GM12873 (cell line): ENCODE data around the gene GBE1.

Source experiments
- TF ChIP-seq, protein P1 (sequence below): IDR thresholded peaks from 2 replicates; pipeline ENCODE4 v1.5.1; 2012; ENCODE audit warnings: low read depth, mild to moderate bottlenecking, moderate library complexity, low read length, control low read depth; ENCODE audit not compliant: insufficient read depth; ENCODE audit errors: missing control alignments

Gene GBE1

GRCh38 chr3:81752604-81753003, 8.8 kb downstream of the GBE1 start:
- TF ChIP-seq, protein P1, sequence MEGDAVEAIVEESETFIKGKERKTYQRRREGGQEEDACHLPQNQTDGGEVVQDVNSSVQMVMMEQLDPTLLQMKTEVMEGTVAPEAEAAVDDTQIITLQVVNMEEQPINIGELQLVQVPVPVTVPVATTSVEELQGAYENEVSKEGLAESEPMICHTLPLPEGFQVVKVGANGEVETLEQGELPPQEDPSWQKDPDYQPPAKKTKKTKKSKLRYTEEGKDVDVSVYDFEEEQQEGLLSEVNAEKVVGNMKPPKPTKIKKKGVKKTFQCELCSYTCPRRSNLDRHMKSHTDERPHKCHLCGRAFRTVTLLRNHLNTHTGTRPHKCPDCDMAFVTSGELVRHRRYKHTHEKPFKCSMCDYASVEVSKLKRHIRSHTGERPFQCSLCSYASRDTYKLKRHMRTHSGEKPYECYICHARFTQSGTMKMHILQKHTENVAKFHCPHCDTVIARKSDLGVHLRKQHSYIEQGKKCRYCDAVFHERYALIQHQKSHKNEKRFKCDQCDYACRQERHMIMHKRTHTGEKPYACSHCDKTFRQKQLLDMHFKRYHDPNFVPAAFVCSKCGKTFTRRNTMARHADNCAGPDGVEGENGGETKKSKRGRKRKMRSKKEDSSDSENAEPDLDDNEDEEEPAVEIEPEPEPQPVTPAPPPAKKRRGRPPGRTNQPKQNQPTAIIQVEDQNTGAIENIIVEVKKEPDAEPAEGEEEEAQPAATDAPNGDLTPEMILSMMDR: no peak

DNA sequence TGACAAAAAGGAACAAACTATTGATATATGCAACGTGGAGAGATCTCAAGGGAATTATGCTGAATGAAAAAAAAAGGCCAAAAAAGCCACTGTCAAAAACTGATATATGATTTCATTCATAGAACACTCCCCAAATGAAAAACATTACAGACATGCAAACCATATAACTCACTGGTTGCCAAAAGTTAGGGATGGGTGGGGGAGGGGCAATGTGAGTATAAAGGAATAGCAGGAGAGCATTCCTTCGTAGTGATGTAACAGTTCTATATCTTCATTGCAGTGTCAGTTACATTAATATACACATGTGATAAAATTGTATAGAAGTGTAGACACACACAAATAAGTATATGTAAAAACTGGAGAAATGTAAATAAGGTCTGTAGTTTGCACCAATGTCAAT, 12.2 kb downstream of the GBE1 start:
- TF ChIP-seq, protein P1: no peak

DNA sequence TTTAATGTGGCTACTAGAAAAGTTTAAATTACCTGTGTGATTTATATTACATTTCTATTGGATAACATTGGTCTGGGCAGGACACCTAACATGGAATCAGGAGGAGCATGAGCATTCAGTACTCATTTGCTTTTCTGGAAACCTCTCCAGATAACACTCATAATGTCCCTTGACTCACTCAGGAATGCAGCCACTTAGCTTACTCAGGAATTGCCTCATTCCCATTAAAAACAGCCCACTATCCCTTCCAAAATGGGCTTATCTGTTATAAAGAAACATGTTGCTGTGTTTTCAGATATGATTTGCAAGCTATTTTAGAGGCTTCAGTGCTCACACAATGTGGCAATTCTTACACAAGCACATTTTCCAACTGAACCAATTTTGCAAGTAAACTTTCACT, 17.1 kb downstream of the GBE1 start:
- TF ChIP-seq, protein P1: no peak

DNA sequence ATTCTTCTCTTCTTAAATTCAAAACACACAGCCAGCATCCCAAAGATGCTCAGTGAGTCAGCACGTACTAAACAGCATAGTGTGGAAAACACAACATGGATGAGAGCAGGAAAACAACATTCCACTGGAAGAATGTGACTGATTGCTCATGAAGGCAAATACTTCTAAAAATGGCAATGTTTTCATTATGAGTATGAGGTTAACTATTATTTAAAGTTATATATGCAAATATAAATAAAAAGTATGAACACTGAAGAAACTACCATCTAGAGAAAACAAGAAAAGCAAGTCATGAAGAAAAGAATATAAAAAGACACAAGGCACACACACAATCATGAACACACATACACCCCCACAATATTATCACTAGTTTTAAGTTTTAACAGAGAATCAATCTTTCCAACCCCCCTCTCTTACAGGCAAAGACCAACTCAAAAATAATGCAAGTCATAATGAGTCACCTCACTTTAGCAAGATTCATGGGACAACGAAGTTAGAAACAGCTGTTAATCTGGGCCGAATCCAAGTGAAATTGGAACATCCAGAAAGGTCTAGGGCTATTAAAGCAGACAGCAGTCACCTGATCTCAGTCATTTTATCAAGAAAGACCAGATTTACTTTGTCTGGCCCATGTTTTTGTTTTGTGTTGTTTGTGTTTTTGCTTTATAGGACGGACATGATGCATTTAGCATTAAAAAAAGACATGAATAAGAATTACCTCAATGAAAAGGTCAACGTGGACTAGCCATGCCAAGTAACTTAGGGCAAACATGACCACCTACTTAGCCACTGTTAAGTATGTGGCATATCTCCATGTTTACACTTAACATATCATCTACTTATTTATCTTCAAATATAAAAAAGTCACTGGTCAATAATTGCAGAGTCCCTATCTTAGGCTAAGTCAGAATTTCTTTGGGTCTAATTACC, 18.1 kb downstream of the GBE1 start:
- TF ChIP-seq, protein P1: no peak

DNA sequence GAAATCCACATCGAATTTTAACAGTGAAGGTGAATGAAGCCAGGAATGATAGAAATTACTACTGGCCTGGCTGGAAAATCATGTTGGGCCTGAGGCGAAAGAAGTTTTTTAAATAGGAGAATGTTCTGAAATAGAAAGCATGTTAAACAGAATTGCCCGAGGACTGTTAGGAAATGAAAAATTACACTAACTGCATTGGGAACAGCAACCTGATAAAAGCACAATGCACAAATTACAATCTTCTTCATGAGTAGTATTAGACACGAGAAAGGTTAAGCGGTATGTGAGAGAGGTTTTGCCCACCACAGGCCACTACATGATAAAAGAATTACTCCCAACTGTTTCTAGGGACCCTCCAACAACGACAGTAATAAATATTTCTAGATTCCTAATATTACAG, 18.9 kb downstream of the GBE1 start:
- TF ChIP-seq, protein P1: no peak

GRCh38 chr3:81741216-81741615, 20.2 kb downstream of the GBE1 start:
- TF ChIP-seq, protein P1: no peak

DNA sequence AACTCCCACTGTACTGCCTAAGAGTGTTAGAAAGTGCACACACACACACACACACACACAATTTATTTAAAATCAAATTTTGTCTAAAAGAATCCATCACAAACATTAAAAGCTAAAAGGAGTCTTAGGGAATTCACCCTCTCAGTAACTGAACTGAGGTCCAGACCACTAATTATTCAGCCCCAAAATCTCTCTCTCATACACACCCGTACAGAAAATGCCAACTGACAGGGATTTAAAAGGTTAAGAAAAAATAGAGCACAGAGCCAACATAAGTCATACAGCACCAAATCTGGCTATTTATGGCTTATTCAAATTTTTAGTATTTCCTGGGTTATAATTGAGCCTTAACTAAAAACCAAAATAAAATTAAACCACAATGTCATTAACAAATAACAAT, 20.7 kb downstream of the GBE1 start:
- TF ChIP-seq, protein P1: no peak
